NCI-H2107 (cell line): ENCODE data around the gene RANBP3L.
"Not testable (repeated sequence)": the region's sequence is repeated elsewhere in the genome, so short reads cannot be mapped to it uniquely, and the experiment has no call there.

ENCODE experiments used
- DNase-seq: peaks from one replicate; lab custom pipeline; 2025; lab: John Stamatoyannopoulos, UW

The RANBP3L gene

GRCh38 chr5:36206913-36207312 is 94.8 kb downstream of the RANBP3L start:
- no peak for DNase-seq

GRCh38 chr5:36205329-36205728 is 96.4 kb downstream of the RANBP3L start:
- DNase-seq = no peak

GRCh38 chr5:36202521-36202961 is 99.2 kb downstream of the RANBP3L start:
- DNase-seq = no peak

GRCh38 chr5:36200513-36200912 is 101.2 kb downstream of the RANBP3L start:
- DNase-seq = no peak

- DNase-seq = no peak
Observed at GRCh38 chr5:36199620-36200019, 102.1 kb downstream of the RANBP3L start.

- not testable (repeated sequence) for DNase-seq
Observed at GRCh38 chr5:36198783-36199182, 102.9 kb downstream of the RANBP3L start.
